Measurements from ENCODE around the gene ARID1A. TPM values are rescaled to one million over a fixed set of nuclear protein-coding genes. Genes with fewer than 3 reads are reported as not detected.

The ARID1A gene
- total RNA-seq, 2 donors from 2014 or later: 95.1 to 97.3 TPM

DNA sequence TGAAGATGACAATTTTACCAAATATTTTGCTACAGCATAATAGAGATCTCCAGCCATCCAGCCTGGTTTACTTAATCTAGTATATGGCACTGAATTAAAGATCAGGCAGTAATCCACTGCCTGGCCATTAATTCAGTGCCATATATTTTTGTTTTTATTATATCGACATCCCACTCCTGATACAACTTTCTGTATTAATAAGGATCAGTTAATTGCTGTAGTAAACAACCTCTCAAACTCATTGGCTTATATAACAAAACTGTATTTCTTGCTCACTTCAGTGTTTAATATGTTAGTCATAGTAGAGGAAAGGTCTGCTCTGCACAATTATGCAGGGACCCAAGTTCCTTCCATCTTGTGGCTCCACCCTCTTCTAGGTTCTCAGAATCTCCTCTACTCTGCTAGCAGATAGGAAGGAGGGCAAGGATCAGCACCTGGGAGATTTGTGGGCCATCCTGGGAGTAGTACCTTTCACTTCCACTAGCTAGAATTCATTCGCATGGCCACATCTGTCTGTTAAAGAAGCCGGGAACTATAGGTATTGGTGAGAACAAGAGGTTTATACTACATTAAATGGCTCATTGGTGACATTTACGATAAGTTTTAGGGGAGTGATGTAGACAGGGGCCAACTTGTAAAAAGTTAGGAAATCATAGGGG lies 127.1 kb downstream of the ARID1A start:
- DNase-seq (no peak), ATAC-seq (replicated peaks in 1 of 2) (no peak)
- Mint-ChIP-seq H3K4me3 (no peak overlapping the region), H3K27ac (no peak overlapping the region), H3K27me3 (ENCODE audit: low read depth) (no peaks in the 10 kb centered on the region), H3K36me3 (ENCODE audit: insufficient read depth in 2 of 2) (peaks cover 6 to 7% of the 10 kb centered on the region in 2 donors), H3K9me3 (no peaks in the 10 kb centered on the region), H3K4me1 (ENCODE audit: low read depth) (peaks cover 27% of the 10 kb centered on the region)

DNA sequence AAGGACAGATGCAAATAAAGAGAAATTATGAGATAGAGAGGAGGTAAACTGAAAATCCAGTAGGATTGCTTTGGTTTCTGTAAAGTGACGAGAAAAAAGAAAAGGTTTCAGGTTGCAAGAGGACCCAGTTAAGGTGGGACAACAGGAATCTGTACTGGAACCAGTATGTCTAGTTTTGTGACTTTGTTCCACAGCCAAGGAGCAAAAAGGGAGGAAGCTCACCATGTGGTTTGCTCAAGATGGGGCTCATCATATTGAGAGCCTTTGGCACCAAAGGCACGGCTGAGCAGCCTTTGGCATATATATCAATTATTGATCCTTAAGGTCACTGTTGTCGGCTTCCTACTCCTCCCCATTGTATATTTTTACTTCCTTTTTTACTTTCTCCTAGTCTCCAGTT lies 128.9 kb downstream of the ARID1A start:
- Mint-ChIP-seq H3K27ac (peak overlapping the region; percentile 58), H3K4me1 (ENCODE audit: low read depth) (peaks cover 46% of the 10 kb centered on the region), H3K27me3 (ENCODE audit: low read depth) (no peaks in the 10 kb centered on the region), H3K4me3 (no peak overlapping the region), H3K36me3 (ENCODE audit: insufficient read depth in 2 of 2) (peaks cover 7 to 12% of the 10 kb centered on the region in 2 donors), H3K9me3 (no peaks in the 10 kb centered on the region)
- ATAC-seq (replicated peaks in 1 of 2) (no peak), DNase-seq (no peak)

DNA sequence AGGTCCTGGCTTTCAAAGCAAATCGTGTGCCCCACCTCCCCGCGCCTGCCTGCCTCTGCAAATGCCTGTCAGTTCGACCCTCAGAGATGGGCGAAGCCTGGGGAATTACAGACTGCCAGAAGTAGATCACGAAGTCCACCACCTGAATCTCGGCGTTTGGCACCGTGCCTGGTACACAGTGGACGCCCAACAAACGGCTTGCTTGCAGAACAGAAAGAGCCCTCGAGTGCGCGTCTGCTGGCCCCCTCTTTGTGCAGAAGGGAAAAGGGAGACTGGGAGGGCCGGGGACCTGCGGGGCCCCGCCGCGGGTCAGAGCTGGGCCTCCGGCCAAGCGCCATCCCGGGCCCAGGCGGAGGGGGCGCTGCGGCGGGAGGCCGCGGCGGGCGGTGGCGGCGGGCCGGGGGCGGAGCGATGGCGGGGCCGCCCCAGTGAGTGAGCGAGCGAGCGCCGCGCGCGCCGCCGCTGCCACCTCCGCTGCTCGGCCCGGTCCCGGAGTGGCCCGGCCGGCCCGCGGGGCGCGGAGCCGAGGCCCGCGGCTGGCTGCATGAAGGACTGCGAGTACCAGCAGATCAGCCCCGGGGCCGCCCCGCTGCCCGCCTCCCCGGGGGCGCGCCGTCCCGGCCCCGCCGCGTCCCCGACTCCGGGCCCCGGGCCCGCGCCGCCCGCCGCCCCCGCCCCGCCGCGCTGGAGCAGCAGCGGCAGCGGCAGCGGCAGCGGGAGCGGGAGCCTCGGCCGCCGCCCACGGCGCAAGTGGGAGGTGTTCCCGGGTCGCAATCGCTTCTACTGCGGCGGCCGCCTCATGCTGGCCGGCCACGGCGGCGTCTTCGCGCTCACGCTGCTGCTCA lies 130.7 kb downstream of the ARID1A start, which contains the start of gene ZDHHC18:
ZDHHC18 (plus strand) TSS at position 428 of the 845 bp plus-strand sequence; CDS start at position 545, 117 bp downstream.
- H3K27me3 Mint-ChIP-seq (ENCODE audit: low read depth): no peaks in the 10 kb centered on the region
- peak within 1 kb of the TSS; percentile 94 for H3K27ac Mint-ChIP-seq
- peaks cover 8 to 16% of the 10 kb centered on the region in 2 donors for H3K36me3 Mint-ChIP-seq (ENCODE audit: insufficient read depth in 2 of 2)
- peak within 1 kb of the TSS; percentile 94 to 96 for H3K4me3 Mint-ChIP-seq
- peak; percentile 78 to 90 for DNase-seq
- peak; percentile 88 to 93 for ATAC-seq (replicated peaks in 1 of 2)
- H3K9me3 Mint-ChIP-seq: no peaks in the 10 kb centered on the region
- peaks cover 56% of the 10 kb centered on the region for H3K4me1 Mint-ChIP-seq (ENCODE audit: low read depth)

DNA sequence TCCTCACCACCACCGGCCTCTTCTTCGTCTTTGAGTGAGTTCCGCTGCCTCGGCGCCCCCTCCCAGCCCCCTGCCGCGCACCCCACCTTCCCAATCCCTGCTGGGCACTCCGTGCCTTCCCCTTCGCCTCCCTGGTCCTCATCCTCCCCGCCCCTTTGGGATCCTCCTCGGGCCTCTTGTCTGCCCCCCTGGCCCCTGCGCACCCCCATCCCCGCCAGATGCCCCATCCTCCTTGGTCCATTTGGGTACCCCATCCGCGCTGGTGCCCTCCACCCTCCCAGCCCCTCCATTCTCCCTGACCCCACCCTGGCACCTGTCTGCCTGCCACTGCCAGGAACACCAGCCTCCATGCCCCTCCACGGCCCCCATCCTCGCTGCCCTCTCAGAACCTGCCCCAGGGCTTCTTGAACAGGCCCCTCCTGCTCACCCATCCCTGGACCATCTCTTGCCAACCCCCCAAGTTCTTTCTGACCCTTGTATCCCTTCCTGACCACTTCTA lies 131.3 kb downstream of the ARID1A start:
- Mint-ChIP-seq H3K9me3 (no peaks in the 10 kb centered on the region), H3K4me3 (peak overlapping the region; percentile 91 to 94), H3K27me3 (ENCODE audit: low read depth) (no peaks in the 10 kb centered on the region), H3K4me1 (ENCODE audit: low read depth) (peaks cover 62% of the 10 kb centered on the region), H3K27ac (peak overlapping the region; percentile 90), H3K36me3 (ENCODE audit: insufficient read depth in 2 of 2) (peaks cover 8 to 16% of the 10 kb centered on the region in 2 donors)
- DNase-seq (no peak), ATAC-seq (replicated peaks in 1 of 2) (no peak)

DNA sequence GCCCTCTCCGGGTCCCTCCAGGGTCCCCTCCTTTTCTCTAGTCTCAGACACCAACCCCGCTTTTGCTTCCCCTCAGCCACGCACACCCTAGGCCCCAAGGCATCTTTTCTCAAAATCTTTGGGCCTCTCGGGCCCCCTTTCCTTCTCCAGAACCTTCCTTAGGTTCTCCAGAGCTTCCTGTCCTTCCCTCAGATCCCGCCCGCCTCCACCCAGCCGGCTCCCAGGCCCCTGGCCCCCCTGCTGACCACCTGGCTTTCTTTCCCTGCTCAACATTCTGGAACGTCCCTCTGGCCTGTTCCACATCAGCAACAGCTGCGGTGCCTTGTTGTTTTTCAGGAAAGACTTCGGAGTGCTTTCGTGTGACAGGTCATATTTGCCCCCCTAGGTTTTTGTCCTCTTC lies 131.8 kb downstream of the ARID1A start:
- ATAC-seq (replicated peaks in 1 of 2) (no peak), DNase-seq (no peak)
- H3K4me3 Mint-ChIP-seq: peak overlapping the region; percentile 91 to 94
- peak overlapping the region; percentile 90 for H3K27ac Mint-ChIP-seq
- no peaks in the 10 kb centered on the region for H3K27me3 Mint-ChIP-seq (ENCODE audit: low read depth)
- H3K4me1 Mint-ChIP-seq (ENCODE audit: low read depth): peaks cover 67% of the 10 kb centered on the region
- no peaks in the 10 kb centered on the region for H3K9me3 Mint-ChIP-seq
- H3K36me3 Mint-ChIP-seq (ENCODE audit: insufficient read depth in 2 of 2): peaks cover 10 to 16% of the 10 kb centered on the region in 2 donors

DNA sequence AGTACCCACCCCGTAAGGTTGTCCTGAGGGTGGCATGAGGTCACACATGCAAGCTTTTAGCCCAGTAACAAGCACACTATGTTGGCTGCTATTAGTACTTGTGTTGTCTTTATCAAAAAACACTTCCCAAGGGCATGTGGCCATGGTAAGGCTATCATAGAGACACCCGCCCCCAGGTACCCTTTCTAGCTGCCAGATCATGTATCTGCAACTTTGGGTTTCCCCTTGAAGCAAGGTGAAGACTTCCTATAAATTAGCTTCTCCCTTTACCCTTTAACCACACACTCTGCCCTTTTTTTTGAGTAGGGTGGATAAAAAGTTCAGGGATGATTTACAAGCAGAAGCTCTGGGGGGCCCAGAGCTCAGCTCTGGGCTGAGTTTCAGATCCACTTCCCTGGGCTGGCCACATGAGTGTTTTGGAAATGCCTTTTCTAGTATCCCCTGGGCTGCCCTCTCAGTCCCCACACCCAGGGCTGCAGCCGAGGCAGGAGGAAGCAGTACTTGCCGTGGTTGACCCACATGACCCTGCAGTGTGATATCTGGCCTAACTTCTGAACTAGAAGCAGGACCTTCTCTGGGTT lies 132.7 kb downstream of the ARID1A start:
- ATAC-seq (replicated peaks in 1 of 2): no peak
- Mint-ChIP-seq H3K4me3 (peak overlapping the region; percentile 91 to 94), H3K9me3 (no peaks in the 10 kb centered on the region), H3K4me1 (ENCODE audit: low read depth) (peaks cover 71% of the 10 kb centered on the region), H3K36me3 (ENCODE audit: insufficient read depth in 2 of 2) (peaks cover 13 to 16% of the 10 kb centered on the region in 2 donors), H3K27ac (peak overlapping the region; percentile 90), H3K27me3 (ENCODE audit: low read depth) (no peaks in the 10 kb centered on the region)
- no peak for DNase-seq

DNA sequence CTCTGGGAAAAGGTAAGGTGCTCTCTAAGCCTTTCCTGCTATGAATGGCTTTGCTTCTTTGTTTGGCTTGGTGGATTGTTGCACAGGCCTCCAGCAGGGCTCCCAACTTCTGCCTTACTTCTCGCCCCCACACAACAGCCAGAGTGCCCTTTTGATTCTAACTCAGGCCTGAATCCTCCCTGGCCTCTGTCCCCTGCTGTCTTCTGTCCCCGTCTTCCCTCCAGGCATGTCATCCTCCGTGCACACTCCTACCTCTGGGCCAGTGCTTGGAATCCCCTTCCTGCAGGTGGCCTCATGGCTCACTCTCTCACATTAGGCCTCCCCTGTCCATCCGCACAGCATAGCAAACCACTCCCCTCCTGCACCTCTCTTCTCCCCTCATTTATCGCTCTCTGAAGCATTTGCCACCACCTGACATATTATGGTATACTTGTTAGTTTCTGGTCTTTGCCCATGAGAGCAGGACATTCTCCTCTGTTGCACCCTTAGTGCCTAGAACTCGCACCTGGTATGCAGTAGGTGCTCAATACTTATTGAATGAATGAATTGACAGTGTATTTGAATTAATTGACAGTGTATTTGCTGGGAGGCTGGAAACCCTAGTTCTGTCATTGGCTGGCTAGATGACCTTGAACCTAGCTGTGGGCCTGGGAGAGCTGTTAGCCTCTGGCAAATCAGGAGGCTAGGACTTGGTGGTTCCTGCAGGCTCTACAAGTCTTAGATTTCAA lies 133.5 kb downstream of the ARID1A start:
- Mint-ChIP-seq H3K4me3 (peak overlapping the region; percentile 91 to 94), H3K27ac (peak overlapping the region; percentile 81), H3K9me3 (no peaks in the 10 kb centered on the region), H3K27me3 (ENCODE audit: low read depth) (no peaks in the 10 kb centered on the region), H3K36me3 (ENCODE audit: insufficient read depth in 2 of 2) (peaks cover 13 to 20% of the 10 kb centered on the region in 2 donors), H3K4me1 (ENCODE audit: low read depth) (peaks cover 79% of the 10 kb centered on the region)
- ATAC-seq (replicated peaks in 1 of 2) (no peak), DNase-seq (no peak)

DNA sequence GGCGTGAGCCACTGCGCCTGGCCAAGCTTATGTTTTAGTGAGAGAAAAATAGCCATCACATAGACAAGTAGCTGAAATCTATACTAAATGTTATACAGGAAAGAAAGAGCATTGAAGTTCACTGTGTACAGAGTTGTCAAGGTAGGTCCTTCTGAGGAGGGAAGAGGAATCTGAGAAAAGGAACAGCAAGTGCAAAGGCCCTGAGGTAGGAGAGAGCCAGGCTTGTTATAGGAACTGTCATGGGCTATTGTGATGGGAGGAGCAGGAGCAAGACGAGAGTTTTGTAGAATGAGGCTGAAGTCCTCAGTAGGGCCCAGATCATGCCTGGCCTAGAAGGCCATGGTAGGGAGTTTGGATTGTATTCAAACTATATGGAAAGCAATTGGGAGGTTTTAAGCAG lies 135.2 kb downstream of the ARID1A start:
- Mint-ChIP-seq H3K36me3 (ENCODE audit: insufficient read depth in 2 of 2) (peaks cover 24 to 26% of the 10 kb centered on the region in 2 donors), H3K4me3 (peak overlapping the region; percentile 3 to 32), H3K27me3 (ENCODE audit: low read depth) (no peaks in the 10 kb centered on the region), H3K27ac (peak overlapping the region; percentile 43), H3K9me3 (no peaks in the 10 kb centered on the region), H3K4me1 (ENCODE audit: low read depth) (peaks cover 73% of the 10 kb centered on the region)
- ATAC-seq (replicated peaks in 1 of 2) (no peak), DNase-seq (no peak)

Other genes starting within 250 kb of the ARID1A start
- 100 to 1,000 TPM; 434 to 439 TPM for gene HMGN2, start 223.6 kb upstream of the ARID1A start, total RNA-seq
- gene RPS6KA1, start 166.3 kb upstream of the ARID1A start, total RNA-seq: 100 to 1,000 TPM; 154 to 163 TPM
- 10 to 100 TPM; 19.4 to 20.0 TPM for gene PIGV, start 91.9 kb downstream of the ARID1A start, total RNA-seq
- gene ZDHHC18, start 130.7 kb downstream of the ARID1A start, total RNA-seq: 10 to 100 TPM; 64.4 to 80.2 TPM
- 1 to 10 TPM in 1 of 2 donors, under 1 TPM in 1; 0.86 to 2.2 TPM for gene SFN, start 167.1 kb downstream of the ARID1A start, total RNA-seq
- gene GPN2, start 194.3 kb downstream of the ARID1A start, total RNA-seq: 10 to 100 TPM; 54.8 to 55.5 TPM
- gene GPATCH3, start 204.5 kb downstream of the ARID1A start, total RNA-seq: 10 to 100 TPM; 10.9 to 11.9 TPM
- gene NR0B2, start 218.0 kb downstream of the ARID1A start, total RNA-seq: not detected
- gene NUDC, start 225.7 kb downstream of the ARID1A start, total RNA-seq: 10 to 100 TPM; 61.6 to 78.5 TPM

All from activated T-cell treated with anti-CD3 and anti-CD28 coated beads, Interleukin-2, amount 50 U/mL, for 72 hours (primary cell).